Astrocyte (in vitro differentiated cells and primary cell): ENCODE measurements around the gene IRF3.

Source experiments
- EZH2 ChIP-seq: IDR thresholded peaks from 2 replicates; pipeline ENCODE4 v1.6.1; 2012; ENCODE audit warnings: mild to moderate bottlenecking, low read length, inconsistent platforms; ENCODE audit not compliant: insufficient read depth
- TF ChIP-seq, protein P1 (sequence below): IDR thresholded peaks from 2 replicates; pipeline ENCODE4 v1.5.1; 2011; ENCODE audit warnings: low read depth, mild to moderate bottlenecking, inconsistent platforms, low read length, moderate library complexity; ENCODE audit not compliant: insufficient read depth

GRCh38 chr19:49664171-49665035 is 1.3 kb downstream of the IRF3 start:
- TF ChIP-seq, protein P1, sequence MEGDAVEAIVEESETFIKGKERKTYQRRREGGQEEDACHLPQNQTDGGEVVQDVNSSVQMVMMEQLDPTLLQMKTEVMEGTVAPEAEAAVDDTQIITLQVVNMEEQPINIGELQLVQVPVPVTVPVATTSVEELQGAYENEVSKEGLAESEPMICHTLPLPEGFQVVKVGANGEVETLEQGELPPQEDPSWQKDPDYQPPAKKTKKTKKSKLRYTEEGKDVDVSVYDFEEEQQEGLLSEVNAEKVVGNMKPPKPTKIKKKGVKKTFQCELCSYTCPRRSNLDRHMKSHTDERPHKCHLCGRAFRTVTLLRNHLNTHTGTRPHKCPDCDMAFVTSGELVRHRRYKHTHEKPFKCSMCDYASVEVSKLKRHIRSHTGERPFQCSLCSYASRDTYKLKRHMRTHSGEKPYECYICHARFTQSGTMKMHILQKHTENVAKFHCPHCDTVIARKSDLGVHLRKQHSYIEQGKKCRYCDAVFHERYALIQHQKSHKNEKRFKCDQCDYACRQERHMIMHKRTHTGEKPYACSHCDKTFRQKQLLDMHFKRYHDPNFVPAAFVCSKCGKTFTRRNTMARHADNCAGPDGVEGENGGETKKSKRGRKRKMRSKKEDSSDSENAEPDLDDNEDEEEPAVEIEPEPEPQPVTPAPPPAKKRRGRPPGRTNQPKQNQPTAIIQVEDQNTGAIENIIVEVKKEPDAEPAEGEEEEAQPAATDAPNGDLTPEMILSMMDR: no peak
- TF ChIP-seq EZH2: no peak
